GM23248 (cell line): ENCODE results near the gene DUSP1.

Source experiments
- EZH2 ChIP-seq: fragments of 200-600 bp; sonication (generic); IDR thresholded peaks from 2 replicates; pipeline ENCODE4 v1.6.1; 2018; ENCODE audit warnings: antibody characterized with exemption, mild to moderate bottlenecking; ENCODE audit not compliant: insufficient read depth, poor library complexity, severe bottlenecking
- EZH2phosphoT487 ChIP-seq: fragments of 200-600 bp; sonication (generic); IDR thresholded peaks from 2 replicates; pipeline ENCODE4 v1.6.1; 2018; ENCODE audit warnings: antibody characterized with exemption, moderate library complexity, mild to moderate bottlenecking, low read depth; ENCODE audit not compliant: insufficient read depth

- no peak for TF ChIP-seq EZH2phosphoT487
- no peak for TF ChIP-seq EZH2
Observed at GRCh38 chr5:172791726-172792445, 20.9 kb upstream of the DUSP1 start.
